ENCODE data around the gene OPCML.

Gene OPCML

DNA sequence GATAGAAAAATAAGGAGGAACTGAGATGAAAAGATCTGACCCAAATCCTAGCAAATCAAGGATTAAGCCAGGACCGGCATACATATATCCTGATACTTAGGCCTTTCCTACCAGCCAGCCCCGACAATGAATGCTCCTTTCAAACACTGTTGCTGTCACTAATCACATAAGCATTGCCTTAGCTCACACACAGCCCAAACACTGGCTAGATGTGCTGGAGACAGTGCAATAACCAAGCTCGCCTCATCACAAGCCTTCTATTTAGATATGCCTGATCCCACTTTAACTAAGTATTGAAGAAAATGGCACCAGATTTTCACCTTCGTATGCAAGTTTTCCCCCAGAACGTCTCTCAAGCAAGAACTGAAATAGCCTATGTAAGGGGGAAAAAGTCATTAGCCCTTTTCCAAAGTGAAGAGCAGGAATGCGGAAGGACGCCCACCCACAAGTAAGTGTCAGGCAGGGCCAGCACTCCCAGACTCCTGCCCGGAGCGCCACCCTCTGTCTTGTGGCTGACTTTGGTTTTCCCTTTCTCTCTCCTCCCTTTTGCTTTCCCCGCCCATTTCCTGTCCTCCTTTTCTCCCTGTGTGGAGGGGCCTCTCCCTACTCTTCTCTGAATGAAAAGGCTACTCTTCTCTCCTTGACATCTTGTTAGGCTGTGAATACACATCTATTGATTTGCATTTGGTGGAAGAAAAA lies 8.9 kb upstream of the OPCML start:
- DNase-seq (ENCODE audit: low read depth), result no peak

DNA sequence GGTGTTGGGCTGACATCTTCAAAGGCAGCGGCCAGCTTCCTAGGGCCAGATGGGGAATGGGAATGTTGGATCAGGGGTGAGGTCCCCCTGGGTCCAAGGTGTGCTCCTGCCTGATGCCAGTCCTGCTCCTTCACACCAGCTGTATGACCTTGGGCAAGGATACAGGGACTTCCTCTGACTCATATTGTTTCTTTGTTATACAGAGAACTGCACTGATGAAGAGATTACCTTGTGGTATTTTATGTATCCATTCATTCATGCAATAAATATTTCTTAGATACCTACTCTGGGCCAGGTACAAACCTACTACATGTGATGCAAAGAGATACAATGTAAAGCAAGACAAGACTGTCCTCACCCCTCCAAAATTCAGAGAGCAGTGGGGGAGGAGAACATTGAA lies 3.9 kb upstream of the OPCML start:
- DNase-seq (ENCODE audit: low read depth), result no peak

- DNase-seq (ENCODE audit: low read depth), result no peak
Measured at GRCh38 chr11:133533205-133533604, 904 bp upstream of the OPCML start.

DNA sequence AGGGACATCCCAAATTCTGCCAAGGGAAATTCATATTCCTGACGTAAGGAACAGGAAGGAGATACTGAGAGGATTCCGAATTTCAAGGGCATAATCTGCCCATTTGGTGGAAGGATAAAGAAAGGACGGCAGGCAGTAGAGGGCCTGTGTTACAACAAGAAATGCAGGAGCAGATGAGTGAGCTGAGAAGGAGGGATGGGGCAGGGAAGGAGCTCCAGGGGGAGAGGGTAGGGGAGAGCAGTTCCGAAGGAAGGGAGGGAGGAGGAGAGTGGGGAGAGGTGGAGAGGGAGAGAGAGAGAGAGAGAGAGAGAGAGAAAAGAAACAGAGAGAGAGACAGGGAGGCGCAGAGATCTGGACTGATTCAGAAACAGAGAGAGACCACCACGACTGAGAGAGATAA lies 843 bp downstream of the OPCML start:
- DNase-seq (ENCODE audit: low read depth), result no peak

DNA sequence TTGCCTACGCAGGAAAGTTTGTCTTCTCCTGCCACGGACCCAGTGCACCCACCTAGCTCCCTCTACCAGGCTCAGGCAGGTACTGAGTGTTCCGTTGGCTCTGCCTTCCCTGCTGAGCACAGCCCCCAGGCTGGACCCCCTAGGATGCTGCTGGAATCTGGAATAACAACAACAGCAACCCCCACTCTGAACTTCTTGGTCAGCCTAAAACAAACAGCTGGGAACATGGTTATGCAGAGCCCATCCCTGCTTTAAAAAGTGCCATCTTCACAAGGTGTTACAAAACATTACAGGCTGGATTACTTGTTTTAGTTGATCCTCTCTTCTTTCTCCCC lies 1.8 kb downstream of the OPCML start:
- DNase-seq (ENCODE audit: low read depth), result no peak

- no peak for DNase-seq (ENCODE audit: low read depth)
Measured at GRCh38 chr11:133529807-133530500, 2.3 kb downstream of the OPCML start.

DNA sequence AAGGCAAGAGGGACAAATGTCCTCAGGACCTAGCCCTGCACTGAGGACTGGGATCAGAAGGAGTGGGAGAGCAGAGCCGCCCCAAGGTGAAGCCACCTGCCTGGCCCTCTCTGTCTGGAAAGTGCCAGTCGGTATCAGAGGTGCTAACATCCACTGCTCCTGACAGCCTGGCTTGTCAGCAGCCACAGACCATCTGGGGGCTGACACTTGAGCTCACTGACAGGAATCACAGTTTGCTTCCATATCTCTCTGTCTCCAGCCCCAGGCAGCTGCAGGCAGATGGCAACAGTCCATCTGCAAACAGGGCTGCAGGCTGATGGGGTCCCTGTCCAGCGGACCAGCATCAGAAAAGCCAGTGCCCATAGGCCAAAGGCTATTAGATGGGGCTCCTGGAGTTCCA lies 5.5 kb downstream of the OPCML start:
- no peak for DNase-seq (ENCODE audit: low read depth)

GRCh38 chr11:133525976-133526375 lies 6.3 kb downstream of the OPCML start:
- no peak for DNase-seq (ENCODE audit: low read depth)

GRCh38 chr11:133524488-133524887 lies 7.8 kb downstream of the OPCML start:
- no peak for DNase-seq (ENCODE audit: low read depth)

GRCh38 chr11:133522344-133522743 lies 10.0 kb downstream of the OPCML start:
- no peak for DNase-seq (ENCODE audit: low read depth)

GRCh38 chr11:133521502-133521901 lies 10.8 kb downstream of the OPCML start:
- DNase-seq (ENCODE audit: low read depth), result no peak

DNA sequence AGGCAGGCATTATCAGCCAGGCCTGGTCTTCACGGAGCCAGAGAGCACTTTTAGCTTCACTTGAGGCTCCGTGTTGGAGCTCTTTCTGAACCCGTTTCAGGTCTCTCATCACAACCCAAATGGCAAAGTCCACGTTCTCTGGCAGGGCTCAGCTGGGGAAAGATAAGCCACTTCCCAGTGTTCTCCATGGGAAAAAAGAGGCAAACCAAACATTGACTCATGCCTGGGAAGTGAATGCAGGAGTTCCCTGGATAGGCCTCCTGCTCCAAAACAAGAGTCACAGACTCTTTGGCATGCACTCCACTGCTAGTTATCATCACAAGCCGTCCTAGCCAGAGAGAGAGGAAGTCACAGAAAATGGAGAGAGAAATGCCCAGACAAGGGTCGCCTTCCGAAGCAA lies 11.6 kb downstream of the OPCML start:
- DNase-seq (ENCODE audit: low read depth), result no peak

DNA sequence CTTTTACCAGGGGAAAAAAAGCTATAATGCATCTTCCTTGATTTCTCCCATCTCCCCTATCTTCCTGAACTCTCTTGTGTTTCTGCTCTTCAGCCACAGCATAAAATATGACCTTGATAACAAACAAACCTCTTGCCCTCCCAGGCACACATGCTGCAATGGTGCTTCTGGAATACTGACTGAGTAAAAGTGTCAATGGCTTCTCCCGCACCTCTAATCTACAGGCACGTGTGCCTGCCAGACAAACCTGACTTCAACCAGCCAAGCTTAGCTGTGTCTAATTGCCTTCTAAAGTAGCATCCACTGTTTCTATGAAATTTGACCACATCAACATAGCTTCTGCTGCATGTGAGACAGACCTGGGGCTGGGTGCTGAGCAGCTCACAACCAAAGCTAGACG lies 12.7 kb downstream of the OPCML start:
- DNase-seq (ENCODE audit: low read depth), result no peak

GRCh38 chr11:133518702-133519264 lies 13.5 kb downstream of the OPCML start:
- DNase-seq (ENCODE audit: low read depth), result no peak

GRCh38 chr11:133516845-133517244 lies 15.5 kb downstream of the OPCML start:
- no peak for DNase-seq (ENCODE audit: low read depth)

DNA sequence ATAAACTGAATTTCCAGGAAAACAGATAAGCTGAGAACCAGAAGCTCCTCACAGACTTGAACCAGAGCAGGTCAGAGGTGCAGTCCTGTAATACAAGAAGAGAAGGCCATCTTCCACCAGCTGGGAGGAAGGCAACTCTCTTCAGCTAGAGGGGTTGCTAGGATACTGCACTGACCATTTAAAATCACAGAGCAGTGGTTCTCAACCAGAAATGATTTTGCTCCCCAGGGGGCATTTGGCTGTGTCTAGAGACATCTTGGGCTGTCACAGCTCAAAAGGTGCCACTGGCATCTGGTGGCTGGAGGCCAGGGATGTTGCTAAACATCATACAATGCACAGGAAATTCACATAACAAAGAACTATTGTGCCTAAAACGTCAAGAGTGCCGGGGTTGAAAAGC lies 17.2 kb downstream of the OPCML start:
- no peak for DNase-seq (ENCODE audit: low read depth)

DNA sequence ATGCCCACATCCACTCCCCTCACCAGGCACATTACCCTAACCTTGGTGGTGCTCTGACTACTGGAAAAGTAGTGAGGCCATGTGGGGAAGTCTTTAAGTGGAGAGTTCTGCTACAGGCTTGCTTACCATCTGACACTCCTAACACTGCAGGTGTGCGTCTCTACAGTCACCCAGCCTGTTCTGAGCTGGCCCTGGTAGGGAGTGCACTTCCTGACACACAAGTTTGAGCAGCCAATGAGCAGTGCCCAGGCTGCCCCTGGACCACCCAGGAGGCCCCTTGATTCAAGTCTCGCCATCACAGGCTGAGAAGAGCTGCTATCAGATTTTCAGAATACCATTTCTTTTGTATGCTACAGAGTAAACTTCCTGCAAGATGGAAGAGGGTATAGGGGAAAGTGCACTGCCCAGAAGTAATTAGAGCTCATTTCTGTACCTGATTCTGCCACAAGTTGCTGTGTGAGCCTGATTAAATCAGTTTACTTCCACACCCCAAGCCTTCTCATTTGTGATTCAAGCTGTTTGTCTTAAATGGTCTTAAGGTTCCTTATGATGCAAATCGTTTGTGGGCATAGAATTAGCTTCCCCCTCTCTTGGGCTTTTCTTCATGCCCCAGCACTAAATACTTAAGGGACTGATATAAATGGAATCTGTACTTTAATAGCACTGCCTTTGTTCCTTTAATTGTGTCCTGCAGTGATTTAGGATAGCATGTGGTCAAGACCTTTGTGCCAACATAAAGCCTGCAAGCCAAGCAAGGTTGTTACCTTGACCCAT lies 22.2 kb downstream of the OPCML start:
- DNase-seq (ENCODE audit: low read depth), result no peak

DNA sequence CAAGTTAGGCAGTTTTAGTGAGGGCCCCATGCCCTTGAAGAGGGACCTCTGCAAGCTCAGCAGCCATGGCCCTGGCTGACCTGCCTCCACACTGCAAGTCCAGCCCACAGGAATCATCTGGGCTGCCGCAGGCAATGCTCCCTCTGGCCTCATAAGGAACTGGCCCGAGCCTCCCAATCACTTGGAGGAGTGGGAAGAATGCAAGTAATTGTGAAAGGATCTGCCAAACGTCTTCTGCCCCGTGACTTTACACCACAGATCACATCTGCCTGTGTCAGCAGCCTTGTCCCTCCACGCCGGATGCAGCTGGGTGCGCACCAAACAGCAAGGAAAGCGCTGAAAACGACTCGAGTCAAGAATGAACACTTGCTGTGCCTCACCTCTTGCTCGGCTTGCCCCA lies 23.8 kb downstream of the OPCML start:
- no peak for DNase-seq (ENCODE audit: low read depth)

DNA sequence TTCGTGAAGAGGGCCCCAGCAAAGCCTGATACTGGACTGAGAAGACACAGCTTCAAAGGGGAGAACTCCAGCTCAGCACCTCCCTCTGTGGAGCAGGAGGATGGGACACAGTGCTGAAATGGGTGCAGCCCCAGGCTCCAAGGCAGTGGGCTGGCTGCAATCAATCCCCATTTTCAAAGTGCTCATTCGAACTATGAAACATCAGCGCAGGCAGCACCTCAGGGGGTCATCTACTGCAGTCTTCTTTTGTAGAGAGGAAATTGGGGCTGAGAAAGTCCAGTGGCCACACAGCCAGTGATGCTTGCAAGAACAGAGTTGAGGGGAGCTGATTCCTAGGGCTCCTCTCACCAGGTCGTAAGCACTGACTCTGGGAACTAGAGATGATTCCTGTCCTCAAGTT lies 25.1 kb downstream of the OPCML start:
- DNase-seq (ENCODE audit: low read depth), result no peak

DNA sequence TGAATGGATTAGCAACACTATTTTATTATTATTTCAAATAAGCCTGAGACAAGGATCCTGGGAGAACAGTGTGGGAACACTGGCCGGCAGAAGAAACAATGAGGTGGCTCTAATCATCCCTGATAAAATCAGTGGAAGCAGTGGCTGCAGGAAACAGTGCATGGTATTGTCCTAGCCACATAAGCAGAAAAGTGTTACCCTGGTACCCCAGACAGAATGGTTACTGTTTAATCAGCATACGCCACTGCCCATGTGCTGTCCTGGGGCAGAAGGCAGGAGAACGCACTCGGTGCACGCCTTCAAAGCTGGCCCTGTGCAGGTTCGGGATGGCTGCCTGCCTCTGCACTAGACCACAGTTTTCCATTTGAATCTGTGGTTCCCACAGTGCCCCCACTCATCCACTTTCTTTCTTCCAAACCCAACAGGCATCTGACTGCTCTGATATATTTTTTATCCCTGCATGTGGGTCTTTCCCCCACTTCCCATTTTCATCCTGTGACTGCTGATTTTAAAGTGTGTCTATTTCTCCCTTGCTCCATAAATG lies 25.7 kb downstream of the OPCML start:
- DNase-seq (ENCODE audit: low read depth), result no peak

- no peak for DNase-seq (ENCODE audit: low read depth)
Measured at GRCh38 chr11:133506023-133506422, 26.3 kb downstream of the OPCML start.

DNA sequence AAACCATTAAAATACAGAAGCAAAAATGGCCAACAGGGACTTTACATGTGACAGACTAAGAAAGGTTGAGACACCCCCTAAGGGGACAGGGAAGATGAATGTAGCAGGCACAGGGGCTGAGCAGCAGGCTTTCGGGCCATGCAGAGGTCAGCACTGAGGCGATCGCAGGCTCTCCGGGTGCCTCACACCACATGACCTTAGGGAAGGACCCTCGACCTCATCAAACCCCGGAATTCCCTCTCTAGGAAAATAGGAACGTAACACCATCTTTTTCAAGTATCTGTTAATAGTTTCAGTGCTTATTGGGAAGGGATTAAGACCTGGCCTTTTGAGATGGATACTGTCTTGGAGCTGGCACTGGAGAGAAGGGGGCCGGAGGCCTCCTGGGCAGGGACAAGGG lies 27.4 kb downstream of the OPCML start:
- DNase-seq (ENCODE audit: low read depth), result no peak

GRCh38 chr11:133503776-133504175 lies 28.5 kb downstream of the OPCML start:
- no peak for DNase-seq (ENCODE audit: low read depth)

Measured in HS-5 (cell line).